ENCODE results near the gene CLRN1. TPM values are rescaled to one million over a fixed set of nuclear protein-coding genes. Genes with fewer than 3 reads are reported as not detected.

The CLRN1 gene
- polyA plus RNA-seq, 1 of the 3 experiments (the other 2 are of a cell fraction): not detected

DNA sequence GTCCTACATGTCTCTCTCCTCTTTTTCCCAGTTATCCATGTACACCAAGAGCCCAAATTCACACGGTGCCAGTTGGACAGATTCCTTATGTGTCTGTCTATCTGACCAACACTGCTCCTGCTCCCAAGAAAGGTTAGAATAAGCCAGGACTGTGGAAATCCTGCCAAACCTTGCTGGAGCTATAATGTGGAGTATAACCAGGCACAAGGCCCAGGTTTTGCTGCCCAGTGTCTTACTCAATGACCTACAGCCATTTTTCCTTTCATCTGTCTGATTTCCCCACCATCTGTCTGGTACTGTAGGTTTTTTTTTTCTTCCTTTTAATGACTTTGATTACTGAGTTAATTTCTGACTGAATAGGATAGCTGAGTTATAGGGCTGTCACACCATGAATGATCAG, 40.8 kb downstream of the CLRN1 start (continued):
- TF ChIP-seq EP300 (IDR thresholded peaks at IDR 0.05; ENCODE audit: borderline replicate concordance in 1 of 2, low read depth in 1 of 2, low read length in 1 of 2) (no peak), RXRA (IDR thresholded peaks at IDR 0.05; ENCODE audit: borderline replicate concordance, low read depth) (no peak), NFIC (IDR thresholded peaks at IDR 0.05; ENCODE audit: borderline replicate concordance) (no peak), MXI1 (IDR thresholded peaks at IDR 0.05; ENCODE audit: low read depth, low read length) (no peak), POLR2AphosphoS5 (IDR thresholded peaks at IDR 0.05; ENCODE audit: low read depth, low read length) (no peak), RCOR1 (IDR thresholded peaks at IDR 0.05; ENCODE audit: low read length) (no peak), FOXM1 (IDR thresholded peaks at IDR 0.05; ENCODE audit: low read depth) (no peak), MEF2A (IDR thresholded peaks at IDR 0.05; ENCODE audit: borderline replicate concordance, low read depth) (no peak), JUND (IDR thresholded peaks at IDR 0.05) (no peak), RAD21 (IDR thresholded peaks at IDR 0.05; ENCODE audit: low read length) (no peak)
- TF ChIP-seq, protein P1, sequence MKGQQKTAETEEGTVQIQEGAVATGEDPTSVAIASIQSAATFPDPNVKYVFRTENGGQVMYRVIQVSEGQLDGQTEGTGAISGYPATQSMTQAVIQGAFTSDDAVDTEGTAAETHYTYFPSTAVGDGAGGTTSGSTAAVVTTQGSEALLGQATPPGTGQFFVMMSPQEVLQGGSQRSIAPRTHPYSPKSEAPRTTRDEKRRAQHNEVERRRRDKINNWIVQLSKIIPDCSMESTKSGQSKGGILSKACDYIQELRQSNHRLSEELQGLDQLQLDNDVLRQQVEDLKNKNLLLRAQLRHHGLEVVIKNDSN (IDR thresholded peaks at IDR 0.05; ENCODE audit: borderline replicate concordance, low read depth): no peak
- TF ChIP-seq, protein P2, sequence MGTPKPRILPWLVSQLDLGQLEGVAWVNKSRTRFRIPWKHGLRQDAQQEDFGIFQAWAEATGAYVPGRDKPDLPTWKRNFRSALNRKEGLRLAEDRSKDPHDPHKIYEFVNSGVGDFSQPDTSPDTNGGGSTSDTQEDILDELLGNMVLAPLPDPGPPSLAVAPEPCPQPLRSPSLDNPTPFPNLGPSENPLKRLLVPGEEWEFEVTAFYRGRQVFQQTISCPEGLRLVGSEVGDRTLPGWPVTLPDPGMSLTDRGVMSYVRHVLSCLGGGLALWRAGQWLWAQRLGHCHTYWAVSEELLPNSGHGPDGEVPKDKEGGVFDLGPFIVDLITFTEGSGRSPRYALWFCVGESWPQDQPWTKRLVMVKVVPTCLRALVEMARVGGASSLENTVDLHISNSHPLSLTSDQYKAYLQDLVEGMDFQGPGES (IDR thresholded peaks at IDR 0.05; ENCODE audit: low read depth, low read length): no peak

DNA sequence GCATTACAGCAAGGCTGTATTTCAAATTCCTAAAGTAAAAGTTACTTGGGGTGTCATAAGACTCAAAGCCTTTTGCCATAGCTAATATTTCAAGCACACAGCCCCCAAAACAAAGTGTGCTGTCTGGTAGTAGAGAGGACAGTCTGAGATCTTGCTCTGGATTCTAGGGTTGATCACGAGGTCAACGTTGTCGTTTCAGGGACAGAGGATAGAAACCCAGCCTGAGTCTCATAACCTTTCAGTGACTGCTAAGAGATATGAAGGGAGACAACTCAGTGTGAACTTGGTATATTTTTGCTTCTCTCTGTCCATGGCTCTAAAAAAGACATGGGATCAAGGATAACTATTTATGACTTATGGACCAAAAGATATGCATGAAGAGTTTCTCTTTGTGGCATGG, 41.7 kb downstream of the CLRN1 start:
- Histone ChIP-seq H3K27me3 (ENCODE audit: insufficient read depth) (no peaks in the 10 kb centered on the region; the same call in 1 of the 2 replicates), H3K27ac (ENCODE audit: low read depth in 2 of 2, low read length in 1 of 2) (no peak overlapping the region), H3K4me1 (ENCODE audit: control insufficient read depth in 1 of 2, insufficient read depth in 2 of 2, low read depth in 1 of 2, low read length in 1 of 2) (no peaks in the 10 kb centered on the region), H3K9me3 (no peaks in the 10 kb centered on the region), H4K20me1 (ENCODE audit: insufficient read depth) (no peaks in the 10 kb centered on the region), H3K9me2 (no peaks in the 10 kb centered on the region), H2AFZ (ENCODE audit: low read depth) (no peak overlapping the region), H3K4me2 (no peak overlapping the region), H3K36me3 (replicated peaks in 1 of 2; ENCODE audit: control insufficient read depth in 1 of 2, insufficient read depth in 2 of 2, low read length in 1 of 2) (no peaks in the 10 kb centered on the region), H3K4me3 (ENCODE audit: low read depth in 2 of 2, low read length in 1 of 2) (no peak overlapping the region), H3F3A (replicated peaks; ENCODE audit: insufficient read depth) (no peaks in the 10 kb centered on the region), H3K9ac (no peak overlapping the region), H3K79me2 (ENCODE audit: insufficient read depth) (no peaks in the 10 kb centered on the region)
- ChIA-PET POLR2A (no interaction called here), CTCF (interaction anchor here (1.4 kb wide), 1 partner anchor 26 kb away, joined by 3 read pairs; the partner anchor contains the start of gene MINDY4B)
- 5% methylated on average over 3 of the region's 3 CpGs for WGBS (ENCODE audit: low lambda C conversion rate)
- TF ChIP-seq, protein P3, sequence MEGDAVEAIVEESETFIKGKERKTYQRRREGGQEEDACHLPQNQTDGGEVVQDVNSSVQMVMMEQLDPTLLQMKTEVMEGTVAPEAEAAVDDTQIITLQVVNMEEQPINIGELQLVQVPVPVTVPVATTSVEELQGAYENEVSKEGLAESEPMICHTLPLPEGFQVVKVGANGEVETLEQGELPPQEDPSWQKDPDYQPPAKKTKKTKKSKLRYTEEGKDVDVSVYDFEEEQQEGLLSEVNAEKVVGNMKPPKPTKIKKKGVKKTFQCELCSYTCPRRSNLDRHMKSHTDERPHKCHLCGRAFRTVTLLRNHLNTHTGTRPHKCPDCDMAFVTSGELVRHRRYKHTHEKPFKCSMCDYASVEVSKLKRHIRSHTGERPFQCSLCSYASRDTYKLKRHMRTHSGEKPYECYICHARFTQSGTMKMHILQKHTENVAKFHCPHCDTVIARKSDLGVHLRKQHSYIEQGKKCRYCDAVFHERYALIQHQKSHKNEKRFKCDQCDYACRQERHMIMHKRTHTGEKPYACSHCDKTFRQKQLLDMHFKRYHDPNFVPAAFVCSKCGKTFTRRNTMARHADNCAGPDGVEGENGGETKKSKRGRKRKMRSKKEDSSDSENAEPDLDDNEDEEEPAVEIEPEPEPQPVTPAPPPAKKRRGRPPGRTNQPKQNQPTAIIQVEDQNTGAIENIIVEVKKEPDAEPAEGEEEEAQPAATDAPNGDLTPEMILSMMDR (IDR thresholded peaks at IDR 0.05): no peak
- TF ChIP-seq CHD2 (IDR thresholded peaks at IDR 0.05; ENCODE audit: low read length, partially characterized antibody) (no peak), RXRA (IDR thresholded peaks at IDR 0.05; ENCODE audit: borderline replicate concordance, low read depth) (no peak), TAF1 (IDR thresholded peaks at IDR 0.05; ENCODE audit: borderline replicate concordance, low read depth, low read length) (no peak), FOXM1 (IDR thresholded peaks at IDR 0.05; ENCODE audit: low read depth) (no peak), NRF1 (IDR thresholded peaks at IDR 0.05; ENCODE audit: low read depth, low read length) (no peak), FOXJ3 (CRISPR knock-in tag; IDR thresholded peaks at IDR 0.05) (no peak), GABPA (IDR thresholded peaks at IDR 0.05; ENCODE audit: low read depth) (no peak), SIN3A (IDR thresholded peaks at IDR 0.05; ENCODE audit: borderline replicate concordance, low read depth, low read length) (no peak), MEF2A (IDR thresholded peaks at IDR 0.05; ENCODE audit: borderline replicate concordance, low read depth) (no peak)
- TF ChIP-seq, protein P4, sequence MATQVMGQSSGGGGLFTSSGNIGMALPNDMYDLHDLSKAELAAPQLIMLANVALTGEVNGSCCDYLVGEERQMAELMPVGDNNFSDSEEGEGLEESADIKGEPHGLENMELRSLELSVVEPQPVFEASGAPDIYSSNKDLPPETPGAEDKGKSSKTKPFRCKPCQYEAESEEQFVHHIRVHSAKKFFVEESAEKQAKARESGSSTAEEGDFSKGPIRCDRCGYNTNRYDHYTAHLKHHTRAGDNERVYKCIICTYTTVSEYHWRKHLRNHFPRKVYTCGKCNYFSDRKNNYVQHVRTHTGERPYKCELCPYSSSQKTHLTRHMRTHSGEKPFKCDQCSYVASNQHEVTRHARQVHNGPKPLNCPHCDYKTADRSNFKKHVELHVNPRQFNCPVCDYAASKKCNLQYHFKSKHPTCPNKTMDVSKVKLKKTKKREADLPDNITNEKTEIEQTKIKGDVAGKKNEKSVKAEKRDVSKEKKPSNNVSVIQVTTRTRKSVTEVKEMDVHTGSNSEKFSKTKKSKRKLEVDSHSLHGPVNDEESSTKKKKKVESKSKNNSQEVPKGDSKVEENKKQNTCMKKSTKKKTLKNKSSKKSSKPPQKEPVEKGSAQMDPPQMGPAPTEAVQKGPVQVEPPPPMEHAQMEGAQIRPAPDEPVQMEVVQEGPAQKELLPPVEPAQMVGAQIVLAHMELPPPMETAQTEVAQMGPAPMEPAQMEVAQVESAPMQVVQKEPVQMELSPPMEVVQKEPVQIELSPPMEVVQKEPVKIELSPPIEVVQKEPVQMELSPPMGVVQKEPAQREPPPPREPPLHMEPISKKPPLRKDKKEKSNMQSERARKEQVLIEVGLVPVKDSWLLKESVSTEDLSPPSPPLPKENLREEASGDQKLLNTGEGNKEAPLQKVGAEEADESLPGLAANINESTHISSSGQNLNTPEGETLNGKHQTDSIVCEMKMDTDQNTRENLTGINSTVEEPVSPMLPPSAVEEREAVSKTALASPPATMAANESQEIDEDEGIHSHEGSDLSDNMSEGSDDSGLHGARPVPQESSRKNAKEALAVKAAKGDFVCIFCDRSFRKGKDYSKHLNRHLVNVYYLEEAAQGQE (IDR thresholded peaks at IDR 0.05; ENCODE audit: low read depth, low read length): no peak
- TF ChIP-seq, protein P5, sequence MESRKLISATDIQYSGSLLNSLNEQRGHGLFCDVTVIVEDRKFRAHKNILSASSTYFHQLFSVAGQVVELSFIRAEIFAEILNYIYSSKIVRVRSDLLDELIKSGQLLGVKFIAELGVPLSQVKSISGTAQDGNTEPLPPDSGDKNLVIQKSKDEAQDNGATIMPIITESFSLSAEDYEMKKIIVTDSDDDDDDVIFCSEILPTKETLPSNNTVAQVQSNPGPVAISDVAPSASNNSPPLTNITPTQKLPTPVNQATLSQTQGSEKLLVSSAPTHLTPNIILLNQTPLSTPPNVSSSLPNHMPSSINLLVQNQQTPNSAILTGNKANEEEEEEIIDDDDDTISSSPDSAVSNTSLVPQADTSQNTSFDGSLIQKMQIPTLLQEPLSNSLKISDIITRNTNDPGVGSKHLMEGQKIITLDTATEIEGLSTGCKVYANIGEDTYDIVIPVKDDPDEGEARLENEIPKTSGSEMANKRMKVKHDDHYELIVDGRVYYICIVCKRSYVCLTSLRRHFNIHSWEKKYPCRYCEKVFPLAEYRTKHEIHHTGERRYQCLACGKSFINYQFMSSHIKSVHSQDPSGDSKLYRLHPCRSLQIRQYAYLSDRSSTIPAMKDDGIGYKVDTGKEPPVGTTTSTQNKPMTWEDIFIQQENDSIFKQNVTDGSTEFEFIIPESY (IDR thresholded peaks at IDR 0.05; ENCODE audit: borderline replicate concordance, low read depth): no peak
- DNase-seq: no peak

Measured in SK-N-SH (cell line).